Neuron (in vitro differentiated cells): ENCODE results near the gene ZNF263.

Experiments used
- H2AFZ ChIP-seq: one replicate; pipeline ENCODE4 v1.6.1; 2013; ENCODE audit warnings: low read depth, mild to moderate bottlenecking, inconsistent platforms, low read length, moderate library complexity
- H3K27me3 ChIP-seq: one replicate; pipeline ENCODE4 v1.6.1; 2013; ENCODE audit warnings: low read length; ENCODE audit not compliant: insufficient read depth
- H3K36me3 ChIP-seq: one replicate; pipeline ENCODE4 v1.6.1; 2013; ENCODE audit warnings: low read length; ENCODE audit not compliant: insufficient read depth
- H3K4me1 ChIP-seq: one replicate; pipeline ENCODE4 v1.6.1; 2013; ENCODE audit warnings: low read length; ENCODE audit not compliant: insufficient read depth
- H3K4me3 ChIP-seq: 2 replicates; pipeline ENCODE4 v1.5.1; 2013; ENCODE audit warnings: mild to moderate bottlenecking, low read length, moderate library complexity
- H3K9me3 ChIP-seq: one replicate; pipeline ENCODE4 v1.6.1; 2013; ENCODE audit warnings: low read length

The ZNF263 gene

DNA sequence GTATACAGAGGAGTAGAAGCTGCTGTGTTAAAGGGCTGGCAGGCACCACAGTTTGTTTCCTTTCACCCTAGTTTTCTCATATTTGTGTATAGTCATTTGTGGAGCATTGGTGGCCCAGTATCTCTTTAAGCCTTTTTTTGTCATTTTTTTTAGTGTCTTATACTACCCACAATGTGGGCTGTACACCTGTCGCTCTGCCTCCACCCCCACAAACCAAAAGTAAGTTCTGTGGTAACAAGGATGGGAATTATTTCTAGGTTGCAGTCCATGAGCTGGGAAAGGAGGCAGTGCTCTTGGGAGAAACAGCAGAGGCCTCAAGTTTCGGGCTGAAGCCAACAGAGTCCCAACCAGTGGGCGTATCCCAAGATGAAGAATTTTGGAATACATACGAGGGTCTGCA is 28.2 kb downstream of the ZNF263 start:
- peaks cover 78% of the 10 kb centered on the region for H3K9me3 ChIP-seq
- no peaks in the 10 kb centered on the region for H3K27me3 ChIP-seq

DNA sequence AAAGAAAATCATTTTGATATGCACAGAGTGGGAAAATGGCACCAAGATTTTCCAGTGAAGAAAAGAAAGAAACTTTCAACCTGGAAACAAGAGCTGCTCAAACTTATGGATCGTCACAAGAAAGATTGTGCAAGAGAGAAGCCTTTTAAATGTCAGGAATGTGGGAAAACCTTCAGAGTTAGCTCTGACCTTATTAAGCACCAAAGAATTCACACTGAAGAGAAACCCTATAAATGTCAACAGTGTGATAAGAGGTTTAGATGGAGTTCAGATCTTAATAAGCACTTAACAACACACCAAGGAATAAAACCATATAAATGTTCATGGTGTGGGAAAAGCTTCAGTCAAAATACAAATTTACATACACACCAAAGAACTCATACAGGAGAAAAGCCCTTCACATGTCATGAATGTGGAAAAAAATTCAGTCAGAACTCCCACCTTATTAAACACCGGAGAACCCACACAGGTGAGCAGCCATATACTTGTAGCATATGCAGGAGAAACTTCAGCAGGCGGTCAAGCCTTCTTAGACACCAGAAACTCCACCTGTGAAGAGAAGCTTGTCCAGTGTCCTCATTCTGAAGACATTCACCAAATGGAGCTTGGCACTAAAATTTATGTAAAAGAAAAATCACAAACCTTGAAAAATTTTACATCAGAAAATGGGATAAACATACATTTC is 34.2 kb downstream of the ZNF263 start:
- H2AFZ ChIP-seq = no peak overlapping the region
- H3K9me3 ChIP-seq = peaks cover 69% of the 10 kb centered on the region
- no peaks in the 10 kb centered on the region for H3K4me1 ChIP-seq
- no peaks in the 10 kb centered on the region for H3K27me3 ChIP-seq
- H3K4me3 ChIP-seq = no peak overlapping the region
- peaks cover 62% of the 10 kb centered on the region for H3K36me3 ChIP-seq

More for the DNA sequence above, 28.2 kb downstream of the ZNF263 start:
- no peaks in the 10 kb centered on the region for H3K4me1 ChIP-seq
- no peak overlapping the region for H2AFZ ChIP-seq
- H3K36me3 ChIP-seq = peaks cover 81% of the 10 kb centered on the region
- no peak overlapping the region for H3K4me3 ChIP-seq

DNA sequence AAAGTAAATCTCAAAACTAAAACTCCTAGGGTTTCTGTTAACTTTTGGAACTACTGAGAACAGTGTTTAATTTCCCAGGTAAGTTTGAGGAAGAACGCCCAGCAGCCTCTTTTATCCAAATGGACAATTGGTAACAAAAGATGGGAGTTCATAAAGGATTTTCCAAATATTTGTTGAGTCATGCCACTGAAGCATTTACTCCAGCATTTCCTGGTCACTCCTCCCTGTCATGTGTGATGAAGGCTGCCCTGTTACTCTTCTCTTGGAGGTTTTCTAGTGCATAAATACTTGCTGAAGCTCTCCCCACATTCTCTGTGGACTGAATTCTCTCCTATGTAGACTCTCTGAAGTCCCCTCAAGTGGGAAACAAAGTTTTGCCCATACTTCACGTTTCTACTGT is 38.5 kb downstream of the ZNF263 start:
- H2AFZ ChIP-seq = no peak overlapping the region
- H3K9me3 ChIP-seq = peaks cover 30% of the 10 kb centered on the region
- no peaks in the 10 kb centered on the region for H3K4me1 ChIP-seq
- H3K4me3 ChIP-seq = no peak overlapping the region
- H3K36me3 ChIP-seq = peaks cover 21% of the 10 kb centered on the region
- H3K27me3 ChIP-seq = no peaks in the 10 kb centered on the region

DNA sequence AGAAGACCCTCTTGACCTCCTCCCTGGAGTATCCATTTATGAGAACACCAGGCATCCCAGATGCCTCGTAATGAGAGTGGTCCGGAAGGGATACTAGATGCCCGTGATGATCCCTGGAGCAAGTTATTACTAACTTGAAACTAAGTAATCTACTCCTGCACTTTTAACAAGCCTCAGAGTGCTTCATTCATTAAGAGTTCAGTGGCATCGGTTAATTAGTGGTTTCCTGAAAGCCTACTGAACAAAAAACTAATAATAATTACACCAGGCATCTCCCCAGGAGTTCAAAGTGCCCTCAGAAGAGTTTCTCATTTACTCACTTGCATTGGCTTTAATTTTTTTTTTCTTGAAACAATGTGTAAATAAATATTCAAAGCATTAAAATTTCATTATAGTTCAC is 44.2 kb downstream of the ZNF263 start:
- Histone ChIP-seq H3K9me3 (no peaks in the 10 kb centered on the region), H3K4me1 (no peaks in the 10 kb centered on the region), H3K27me3 (no peaks in the 10 kb centered on the region), H3K36me3 (no peaks in the 10 kb centered on the region), H3K4me3 (no peak overlapping the region), H2AFZ (no peak overlapping the region)

DNA sequence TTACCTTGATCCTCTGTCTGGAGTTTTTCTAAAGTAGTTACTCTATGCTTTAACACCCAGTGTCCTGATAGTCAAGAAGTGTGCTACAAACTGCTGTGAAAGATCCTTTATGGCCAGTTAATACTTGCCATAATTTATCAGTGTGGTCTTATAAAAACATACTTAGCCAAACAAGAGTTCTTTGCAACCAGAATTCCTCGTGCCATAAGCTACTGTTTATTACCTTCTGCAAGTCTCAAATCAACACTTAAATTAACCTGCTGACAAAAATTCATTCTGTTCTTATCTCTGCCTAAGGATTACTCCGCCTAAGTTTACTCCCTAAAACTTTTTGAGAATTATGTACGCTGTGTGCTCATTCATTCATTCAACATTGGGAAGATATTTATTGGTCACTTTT is 44.8 kb downstream of the ZNF263 start:
- Histone ChIP-seq H3K9me3 (no peaks in the 10 kb centered on the region), H3K27me3 (no peaks in the 10 kb centered on the region), H3K4me1 (no peaks in the 10 kb centered on the region), H3K4me3 (no peak overlapping the region), H2AFZ (no peak overlapping the region), H3K36me3 (no peaks in the 10 kb centered on the region)

DNA sequence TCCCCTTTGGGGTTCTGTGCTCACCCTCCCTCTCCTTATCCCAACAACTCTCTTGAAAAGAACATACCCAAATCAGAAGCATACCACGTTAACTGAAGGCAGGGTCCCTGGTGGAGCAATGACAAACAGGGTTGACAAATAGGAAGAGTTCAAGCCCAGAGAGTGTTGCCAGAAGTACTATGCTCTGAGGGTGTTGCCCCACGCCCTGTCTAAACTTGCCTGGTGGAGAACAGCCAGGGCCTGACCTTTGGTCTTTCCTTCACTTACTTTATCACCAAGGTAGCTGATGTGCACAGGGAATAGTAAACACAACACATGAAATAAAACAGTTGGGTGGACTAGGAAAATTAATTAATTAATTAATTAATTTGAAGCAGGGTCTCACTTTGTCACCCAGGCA is 45.4 kb downstream of the ZNF263 start:
- no peak overlapping the region for H2AFZ ChIP-seq
- no peaks in the 10 kb centered on the region for H3K27me3 ChIP-seq
- H3K4me3 ChIP-seq = no peak overlapping the region
- no peaks in the 10 kb centered on the region for H3K4me1 ChIP-seq
- H3K36me3 ChIP-seq = no peaks in the 10 kb centered on the region
- no peaks in the 10 kb centered on the region for H3K9me3 ChIP-seq
